ENCODE results near the gene TRIM8.

GRCh38 chr10:102633848-102634247 lies 10.4 kb upstream of the TRIM8 start:
- TF ChIP-seq CBX5 (IDR thresholded peaks at IDR 0.05; ENCODE audit: low read depth, low read length), result no peak
- no peak for TF ChIP-seq EP300 (IDR thresholded peaks at IDR 0.05; ENCODE audit: borderline replicate concordance in 1 of 2, low read depth in 2 of 2, low read length in 2 of 2)
- no peak for TF ChIP-seq POLR2A (IDR thresholded peaks at IDR 0.05; ENCODE audit: control extremely low read depth in 1 of 2, low read depth in 2 of 2, low read length in 2 of 2)
- no peak for TF ChIP-seq GABPA (IDR thresholded peaks at IDR 0.05; ENCODE audit: borderline replicate concordance, insufficient read depth, low read length)
- no peak for TF ChIP-seq CTCF (IDR thresholded peaks at IDR 0.05; ENCODE audit: control extremely low read depth in 1 of 3, insufficient read depth in 1 of 3, low read depth in 1 of 3, low read length in 3 of 3)
- TF ChIP-seq TCF12 (IDR thresholded peaks at IDR 0.05; ENCODE audit: low read depth, low read length), result no peak
- TF ChIP-seq RFX5 (IDR thresholded peaks at IDR 0.05; ENCODE audit: borderline replicate concordance, low read depth, low read length), result no peak
- TF ChIP-seq CREB1 (IDR thresholded peaks at IDR 0.05), result no peak
- TF ChIP-seq GTF2F1 (IDR thresholded peaks at IDR 0.05; ENCODE audit: borderline replicate concordance, low read depth, low read length), result no peak
- no peak for TF ChIP-seq USF2 (IDR thresholded peaks at IDR 0.05; ENCODE audit: low read length)
- TF ChIP-seq POLR2AphosphoS5 (IDR thresholded peaks at IDR 0.05; ENCODE audit: low read depth, low read length), result no peak
